GM12872 (cell line): ENCODE results near the gene GP5.

ENCODE experiments used
- CTCF ChIP-seq: IDR thresholded peaks from 3 replicates; pipeline ENCODE4 v1.5.1; 2011; ENCODE audit warnings: low read depth, mild to moderate bottlenecking, low read length, moderate library complexity; ENCODE audit not compliant: insufficient read depth

Gene GP5

GRCh38 chr3:194439881-194440550 is 41.0 kb upstream of the GP5 start:
- no peak for TF ChIP-seq CTCF

GRCh38 chr3:194434503-194434902 is 35.4 kb upstream of the GP5 start:
- no peak for TF ChIP-seq CTCF

GRCh38 chr3:194431554-194431953 is 32.5 kb upstream of the GP5 start:
- TF ChIP-seq CTCF: no peak

- no peak for TF ChIP-seq CTCF
Observed at GRCh38 chr3:194425399-194425798, 26.3 kb upstream of the GP5 start.

GRCh38 chr3:194424953-194425352 is 25.9 kb upstream of the GP5 start:
- no peak for TF ChIP-seq CTCF

- no peak for TF ChIP-seq CTCF
Observed at GRCh38 chr3:194424373-194424772, 25.3 kb upstream of the GP5 start.

GRCh38 chr3:194423317-194423716 is 24.3 kb upstream of the GP5 start:
- no peak for TF ChIP-seq CTCF
